Measurements from ENCODE around the gene CDC42BPB.

GRCh38 chr14:102917056-102917385 is 140.3 kb downstream of the CDC42BPB start:
- TF ChIP-seq CTCF (IDR thresholded peaks at IDR 0.05) (no peak), POLR2A (IDR thresholded peaks at IDR 0.05) (no peak), POLR2AphosphoS5 (IDR thresholded peaks at IDR 0.05; ENCODE audit: insufficient read depth in 1 of 2, low read depth in 1 of 2) (no peak)

Data from vagina (tissue), 2 donors.